ENCODE data around the gene NAT16. TPM values are rescaled to one million over a fixed set of nuclear protein-coding genes. Genes with fewer than 3 reads are reported as not detected.

Gene NAT16
- total and polyA plus RNA-seq, 2 donors (not counting 1 experiment from before 2014, with no cell fraction given), result not detected

DNA sequence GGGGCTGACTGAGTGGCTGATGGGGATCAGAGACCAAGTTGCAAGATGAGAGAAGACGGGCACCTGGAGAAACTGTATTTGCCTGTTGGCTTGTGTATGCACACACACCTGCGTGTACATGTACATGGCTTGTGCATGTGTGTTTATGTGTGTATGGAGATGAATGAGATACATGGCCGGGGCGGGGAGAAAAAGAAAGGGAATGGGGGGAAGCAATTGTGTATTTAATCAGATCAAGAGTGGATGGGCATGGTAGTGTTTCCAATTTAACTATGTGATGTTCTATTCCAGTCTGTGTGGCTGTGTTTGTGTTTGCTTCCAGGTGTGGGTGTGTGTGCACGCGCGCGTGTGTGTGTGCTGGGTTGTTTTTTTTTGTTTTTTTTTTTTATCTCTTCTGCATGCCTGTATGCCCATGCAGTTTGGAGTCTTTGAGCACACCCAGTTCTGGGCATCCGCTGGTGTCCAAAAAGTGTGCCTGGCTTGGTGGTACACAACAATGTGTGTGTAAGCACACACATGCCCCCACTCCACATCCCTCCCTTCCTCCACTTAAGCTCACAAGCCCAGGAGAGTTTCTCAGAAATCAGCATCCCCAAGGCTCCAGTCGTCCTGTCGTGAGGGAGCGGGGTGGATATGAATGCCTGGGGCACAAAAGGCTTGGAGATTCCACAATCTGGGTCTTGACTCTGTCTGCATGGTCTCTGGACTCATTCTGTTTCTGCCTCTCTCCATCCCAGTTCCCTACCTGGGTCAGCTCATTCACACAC, 12.3 kb downstream of the NAT16 start:
- Mint-ChIP-seq H3K27me3 (peaks cover 68% of the 10 kb centered on the region), H3K4me1 (peaks cover 57% of the 10 kb centered on the region), H3K27ac (no peak overlapping the region), H3K9me3 (ENCODE audit: insufficient read depth) (no peaks in the 10 kb centered on the region), H3K4me3 (no peak overlapping the region)
- Histone ChIP-seq H3K36me3 (replicated peaks in 1 of 2; ENCODE audit: control extremely low read depth in 1 of 2, control insufficient read depth in 1 of 2, extremely low read depth in 1 of 2, insufficient read depth in 2 of 2, low read length in 1 of 2) (no peaks in the 10 kb centered on the region), H4K20me1 (ENCODE audit: control insufficient read depth, insufficient read depth, low read length, poor library complexity, severe bottlenecking) (peaks cover 26% of the 10 kb centered on the region), H3K4me1 (ENCODE audit: control insufficient read depth in 2 of 2, insufficient read depth in 2 of 2, low read length in 2 of 2) (peaks cover 70 to 84% of the 10 kb centered on the region in 2 donors), H2AFZ (ENCODE audit: insufficient read depth, low read depth, low read length, poor library complexity, severe bottlenecking) (no peak overlapping the region), H3K9me3 (ENCODE audit: control extremely low read depth in 1 of 3, control insufficient read depth in 2 of 3, insufficient read depth in 1 of 3, low read length in 2 of 3) (peaks cover 0 to 56% (median 3%) of the 10 kb centered on the region in 3 donors), H3K9ac (ENCODE audit: low read length) (no peak overlapping the region), H3K27ac (ENCODE audit: low read length in 2 of 2) (no peak overlapping the region), H3K4me2 (replicated peaks; ENCODE audit: low read depth, low read length, poor library complexity, severe bottlenecking) (no peak overlapping the region), H3K79me2 (ENCODE audit: control insufficient read depth, insufficient read depth, low read length) (no peaks in the 10 kb centered on the region), H3K4me3 (ENCODE audit: control extremely low read depth in 1 of 5, extremely low read depth in 1 of 5, insufficient read depth in 1 of 5, low read depth in 2 of 5, low read length in 4 of 5) (no peak overlapping the region), H3K27me3 (replicated peaks in 1 of 4; ENCODE audit: control extremely low read depth in 1 of 4, control insufficient read depth in 3 of 4, insufficient read depth in 4 of 4, low read length in 3 of 4) (peaks cover 0 to 94% (median 72%) of the 10 kb centered on the region in 4 experiments)
- intact Hi-C loops (cut with micrococcal nuclease), result no loop called here
- ChIA-PET POLR2A (no interaction called here), CTCF (interaction anchor here (1.0 to 1.6 kb wide), 5 partner anchors 11 to 273 kb away, joined by 3 to 7 read pairs (median 3); no protein-coding TSS in a partner anchor)
- no peak for ATAC-seq (ENCODE audit: low read depth)
- 12% methylated on average over 5 of the region's 12 CpGs for WGBS (ENCODE audit: insufficient coverage)
- no peak for TF ChIP-seq EZH2 (IDR thresholded peaks at IDR 0.05; ENCODE audit: borderline replicate concordance, insufficient read depth, low read depth, low read length, poor library complexity, severe bottlenecking)
- TF ChIP-seq, protein P1, sequence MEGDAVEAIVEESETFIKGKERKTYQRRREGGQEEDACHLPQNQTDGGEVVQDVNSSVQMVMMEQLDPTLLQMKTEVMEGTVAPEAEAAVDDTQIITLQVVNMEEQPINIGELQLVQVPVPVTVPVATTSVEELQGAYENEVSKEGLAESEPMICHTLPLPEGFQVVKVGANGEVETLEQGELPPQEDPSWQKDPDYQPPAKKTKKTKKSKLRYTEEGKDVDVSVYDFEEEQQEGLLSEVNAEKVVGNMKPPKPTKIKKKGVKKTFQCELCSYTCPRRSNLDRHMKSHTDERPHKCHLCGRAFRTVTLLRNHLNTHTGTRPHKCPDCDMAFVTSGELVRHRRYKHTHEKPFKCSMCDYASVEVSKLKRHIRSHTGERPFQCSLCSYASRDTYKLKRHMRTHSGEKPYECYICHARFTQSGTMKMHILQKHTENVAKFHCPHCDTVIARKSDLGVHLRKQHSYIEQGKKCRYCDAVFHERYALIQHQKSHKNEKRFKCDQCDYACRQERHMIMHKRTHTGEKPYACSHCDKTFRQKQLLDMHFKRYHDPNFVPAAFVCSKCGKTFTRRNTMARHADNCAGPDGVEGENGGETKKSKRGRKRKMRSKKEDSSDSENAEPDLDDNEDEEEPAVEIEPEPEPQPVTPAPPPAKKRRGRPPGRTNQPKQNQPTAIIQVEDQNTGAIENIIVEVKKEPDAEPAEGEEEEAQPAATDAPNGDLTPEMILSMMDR (IDR thresholded peaks at IDR 0.05), result no peak
- DNase-seq, result no peak

All from B cell (primary cell).